HT-29 (cell line): ENCODE data around the gene GNPDA1. TPM values are rescaled to one million over a fixed set of nuclear protein-coding genes. Genes with fewer than 3 reads are reported as not detected.

Experiments used
- DNase-seq: peaks from one replicate; pipeline ENCODE4 v3.0.0-alpha.2; 2015; ENCODE audit warnings: low spot score
- total RNA-seq: library from RNA; depleted of rRNA; stranded (reverse); fragments of >200 nt; shearing (Covaris generic); gene quantifications from 2 replicates; pipeline ENCODE4 v1.2.3, GENCODE V29; 2014; rRNA removed

The GNPDA1 gene
- total RNA-seq, 1 experiment from 2014 or later = 34.0 TPM

GRCh38 chr5:141957367-141957996 is 55.3 kb downstream of the GNPDA1 start:
- DNase-seq = no peak

DNA sequence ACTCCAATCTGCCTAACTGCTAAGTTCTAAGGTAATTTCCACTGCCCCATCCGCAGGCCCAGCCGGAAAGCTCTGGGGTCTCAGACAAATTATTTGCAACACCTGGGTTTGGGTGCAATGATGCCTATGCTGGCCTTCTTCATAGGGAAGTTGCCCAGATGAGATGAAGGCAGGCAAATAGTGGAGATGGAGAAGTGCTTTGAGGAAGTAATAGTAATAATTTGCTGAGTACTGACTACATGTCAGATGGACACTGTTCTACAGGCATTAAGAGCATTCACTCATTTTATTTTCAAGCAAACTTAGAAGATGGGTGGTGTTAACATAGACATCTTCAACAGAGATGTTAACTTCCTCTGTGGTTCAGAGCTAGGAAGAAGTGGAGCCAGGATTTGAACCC is 58.6 kb downstream of the GNPDA1 start:
- no peak for DNase-seq

GRCh38 chr5:141952020-141952419 is 60.8 kb downstream of the GNPDA1 start:
- DNase-seq = no peak

DNA sequence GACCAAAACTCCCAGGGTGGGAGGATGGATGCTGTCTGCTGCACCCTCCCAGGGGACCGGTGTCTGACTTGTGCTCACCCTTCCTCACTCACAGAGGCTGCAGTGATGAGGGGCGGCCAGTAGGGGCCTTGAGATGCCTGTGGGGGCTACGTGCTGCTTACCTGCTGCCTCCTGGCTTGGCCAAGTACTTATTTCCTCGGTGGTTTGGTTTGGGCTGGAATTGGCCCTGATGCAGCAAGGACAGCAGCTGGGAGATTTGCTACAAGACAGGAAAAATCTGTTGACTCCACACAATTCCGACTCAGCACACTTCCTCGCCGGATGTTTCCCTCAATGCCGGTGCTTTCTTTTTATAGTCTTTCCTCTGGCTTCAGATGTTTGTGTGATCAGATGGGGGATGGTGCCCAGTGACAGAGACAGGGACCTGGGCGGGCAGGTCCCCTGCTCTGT is 61.5 kb downstream of the GNPDA1 start:
- DNase-seq = peak; percentile 21

Other genes with a start within 250 kb of the GNPDA1 start
- 108 and 131 TPM in 2 replicates for gene PCDH1, start 134.6 kb downstream of the GNPDA1 start, total RNA-seq
- gene DELE1, start 89.2 kb downstream of the GNPDA1 start, total RNA-seq = 78.2 and 84.7 TPM in 2 replicates
- not detected in 2 replicates for gene PCDH12, start 54.8 kb downstream of the GNPDA1 start, total RNA-seq
- gene RNF14, start 43.9 kb downstream of the GNPDA1 start, total RNA-seq = 12.0 and 17.5 TPM in 2 replicates
- gene NDFIP1, start 95.8 kb upstream of the GNPDA1 start, total RNA-seq = 23.4 and 26.8 TPM in 2 replicates